Amniotic epithelial cell (primary cell): ENCODE measurements around the gene SERPINB7.
"Not testable (repeated sequence)": the region's sequence is repeated elsewhere in the genome, so short reads cannot be mapped to it uniquely, and the experiment has no call there.

Experiments
- DNase-seq: peaks from one replicate; pipeline ENCODE4 v3.0.0-alpha.2; 2010; ENCODE audit warnings: low read depth

The SERPINB7 gene

GRCh38 chr18:63775166-63775730 is at the start of gene SERPINB7:
Gene SERPINB7 (plus strand): TSS chr18:63775418. CDS start chr18:63782373, 6,955 bp downstream.
- DNase-seq, result peak; percentile 82

- DNase-seq, result no peak
These were observed 49.3 kb upstream of the SERPINB7 start for GRCh38 chr18:63725682-63726480.

- peak; percentile 41 for DNase-seq
These were observed 44.4 kb upstream of the SERPINB7 start for GRCh38 chr18:63730773-63731172.

- no peak for DNase-seq
These were observed 44.0 kb upstream of the SERPINB7 start for GRCh38 chr18:63731215-63731614.

- DNase-seq, result no peak
These were observed 38.3 kb upstream of the SERPINB7 start for GRCh38 chr18:63736876-63737275.

GRCh38 chr18:63741769-63742168 is 33.4 kb upstream of the SERPINB7 start:
- peak; percentile 33 for DNase-seq

GRCh38 chr18:63747006-63747405 is 28.2 kb upstream of the SERPINB7 start:
- no peak for DNase-seq

- no peak for DNase-seq
These were observed 25.7 kb upstream of the SERPINB7 start for GRCh38 chr18:63749489-63749888.

- no peak for DNase-seq
These were observed 22.6 kb upstream of the SERPINB7 start for GRCh38 chr18:63752636-63753035.

GRCh38 chr18:63753676-63754075 is 21.5 kb upstream of the SERPINB7 start:
- no peak for DNase-seq

GRCh38 chr18:63757541-63757940 is 17.7 kb upstream of the SERPINB7 start:
- DNase-seq, result no peak

GRCh38 chr18:63758615-63759240 is 16.5 kb upstream of the SERPINB7 start:
- no peak for DNase-seq

- DNase-seq, result not testable (repeated sequence)
These were observed 15.4 kb upstream of the SERPINB7 start for GRCh38 chr18:63759786-63760185.

- peak; percentile 89 for DNase-seq
These were observed 12.7 kb upstream of the SERPINB7 start for GRCh38 chr18:63762518-63762917.

GRCh38 chr18:63763831-63764600 is 11.2 kb upstream of the SERPINB7 start:
- no peak for DNase-seq

- DNase-seq, result no peak
These were observed 9.4 kb upstream of the SERPINB7 start for GRCh38 chr18:63765837-63766236.

GRCh38 chr18:63773551-63773950 is 1.7 kb upstream of the SERPINB7 start:
- DNase-seq, result no peak

GRCh38 chr18:63774511-63774910 is 707 bp upstream of the SERPINB7 start:
- DNase-seq, result no peak

GRCh38 chr18:63779386-63779785 is 4.2 kb downstream of the SERPINB7 start:
- no peak for DNase-seq

- no peak for DNase-seq
These were observed 8.2 kb downstream of the SERPINB7 start for GRCh38 chr18:63783394-63783793.

GRCh38 chr18:63784787-63785452 is 9.7 kb downstream of the SERPINB7 start:
- DNase-seq, result no peak

- DNase-seq, result no peak
These were observed 12.5 kb downstream of the SERPINB7 start for GRCh38 chr18:63787673-63788072.
